Measurements from ENCODE around the gene ZNF420. TPM values are rescaled to one million over a fixed set of nuclear protein-coding genes. Genes with fewer than 3 reads are reported as not detected.

Gene ZNF420
- total RNA-seq, 1 experiment from 2014 or later = not detected

DNA sequence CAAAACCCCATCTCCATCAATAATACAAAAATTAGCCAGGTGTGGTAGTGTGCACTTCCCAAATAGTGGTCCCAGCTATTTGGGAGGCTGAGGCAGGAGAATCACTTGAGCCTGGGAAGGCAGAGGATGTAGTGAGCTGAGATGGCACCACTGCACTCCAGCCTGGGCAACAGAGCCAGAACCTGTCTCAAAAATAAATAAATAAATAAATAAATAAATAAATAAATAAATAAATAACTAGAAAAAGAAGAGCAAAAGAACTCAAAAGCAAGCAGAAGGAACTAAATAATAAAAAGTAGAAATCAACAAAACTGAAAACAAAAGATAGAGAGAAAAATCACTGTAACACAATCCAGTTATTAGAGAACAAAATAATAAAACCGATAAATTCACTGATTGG, 81.9 kb downstream of the ZNF420 start:
- TF ChIP-seq ZFX (IDR thresholded peaks at IDR 0.05) = no peak
- no peak for TF ChIP-seq SP1 (IDR thresholded peaks at IDR 0.05; ENCODE audit: low read depth)
- TF ChIP-seq CEBPB (IDR thresholded peaks at IDR 0.05; ENCODE audit: low read depth) = no peak
- no peak for TF ChIP-seq FOSL1 (IDR thresholded peaks at IDR 0.05; ENCODE audit: low read depth)
- no peak for TF ChIP-seq TCF7L2 (IDR thresholded peaks at IDR 0.05; ENCODE audit: borderline replicate concordance, extremely low read depth, insufficient read depth, insufficient read length)
- no peak for TF ChIP-seq SRF (IDR thresholded peaks at IDR 0.05; ENCODE audit: low read depth)
- no peak for TF ChIP-seq ELF1 (IDR thresholded peaks at IDR 0.05; ENCODE audit: borderline replicate concordance, low read depth)
- TF ChIP-seq, protein P1, sequence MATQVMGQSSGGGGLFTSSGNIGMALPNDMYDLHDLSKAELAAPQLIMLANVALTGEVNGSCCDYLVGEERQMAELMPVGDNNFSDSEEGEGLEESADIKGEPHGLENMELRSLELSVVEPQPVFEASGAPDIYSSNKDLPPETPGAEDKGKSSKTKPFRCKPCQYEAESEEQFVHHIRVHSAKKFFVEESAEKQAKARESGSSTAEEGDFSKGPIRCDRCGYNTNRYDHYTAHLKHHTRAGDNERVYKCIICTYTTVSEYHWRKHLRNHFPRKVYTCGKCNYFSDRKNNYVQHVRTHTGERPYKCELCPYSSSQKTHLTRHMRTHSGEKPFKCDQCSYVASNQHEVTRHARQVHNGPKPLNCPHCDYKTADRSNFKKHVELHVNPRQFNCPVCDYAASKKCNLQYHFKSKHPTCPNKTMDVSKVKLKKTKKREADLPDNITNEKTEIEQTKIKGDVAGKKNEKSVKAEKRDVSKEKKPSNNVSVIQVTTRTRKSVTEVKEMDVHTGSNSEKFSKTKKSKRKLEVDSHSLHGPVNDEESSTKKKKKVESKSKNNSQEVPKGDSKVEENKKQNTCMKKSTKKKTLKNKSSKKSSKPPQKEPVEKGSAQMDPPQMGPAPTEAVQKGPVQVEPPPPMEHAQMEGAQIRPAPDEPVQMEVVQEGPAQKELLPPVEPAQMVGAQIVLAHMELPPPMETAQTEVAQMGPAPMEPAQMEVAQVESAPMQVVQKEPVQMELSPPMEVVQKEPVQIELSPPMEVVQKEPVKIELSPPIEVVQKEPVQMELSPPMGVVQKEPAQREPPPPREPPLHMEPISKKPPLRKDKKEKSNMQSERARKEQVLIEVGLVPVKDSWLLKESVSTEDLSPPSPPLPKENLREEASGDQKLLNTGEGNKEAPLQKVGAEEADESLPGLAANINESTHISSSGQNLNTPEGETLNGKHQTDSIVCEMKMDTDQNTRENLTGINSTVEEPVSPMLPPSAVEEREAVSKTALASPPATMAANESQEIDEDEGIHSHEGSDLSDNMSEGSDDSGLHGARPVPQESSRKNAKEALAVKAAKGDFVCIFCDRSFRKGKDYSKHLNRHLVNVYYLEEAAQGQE (IDR thresholded peaks at IDR 0.05; ENCODE audit: low read depth) = no peak
- TF ChIP-seq, protein P2, sequence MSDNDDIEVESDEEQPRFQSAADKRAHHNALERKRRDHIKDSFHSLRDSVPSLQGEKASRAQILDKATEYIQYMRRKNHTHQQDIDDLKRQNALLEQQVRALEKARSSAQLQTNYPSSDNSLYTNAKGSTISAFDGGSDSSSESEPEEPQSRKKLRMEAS (IDR thresholded peaks at IDR 0.05) = no peak
- no peak for TF ChIP-seq JUND (IDR thresholded peaks at IDR 0.05)
- no peak for TF ChIP-seq POLR2AphosphoS5 (IDR thresholded peaks at IDR 0.05; ENCODE audit: low read depth, low read length)
- no peak for TF ChIP-seq EGR1 (IDR thresholded peaks at IDR 0.05; ENCODE audit: low read depth)
- no peak overlapping the region for H3K27ac ChIP-seq (ENCODE audit: low read depth, low read length)
- POLR2A ChIA-PET = no interaction called here
- H3K9ac ChIP-seq (ENCODE audit: low read length) = no peak overlapping the region
- CTCF ChIA-PET = no interaction called here
- DNase-seq (ENCODE audit: low read depth, low spot score) (no peak), ATAC-seq (no peak)
- H3K4me1 ChIP-seq (ENCODE audit: control insufficient read depth in 1 of 2, insufficient read depth in 2 of 2, low read length in 2 of 2) = no peaks in the 10 kb centered on the region
- H3K36me3 ChIP-seq (ENCODE audit: control insufficient read depth in 1 of 2, insufficient read depth in 2 of 2, low read length in 2 of 2) = no peaks in the 10 kb centered on the region
- peaks cover 11 to 21% of the 10 kb centered on the region in 2 experiments; a peak in 2 of 4 replicates for H3K9me3 ChIP-seq (ENCODE audit: control insufficient read depth in 1 of 2, insufficient read depth in 1 of 2, low read depth in 1 of 2, low read length in 2 of 2)
- intact Hi-C loops (cut with micrococcal nuclease) = no loop called here
- H3K27me3 ChIP-seq (ENCODE audit: insufficient read depth, low read length) = no peaks in the 10 kb centered on the region
- H3K4me2 ChIP-seq (ENCODE audit: low read length) = no peak overlapping the region
- RAD21 ChIA-PET (ENCODE audit: low non-redundant PET in 1 of 2, low total read pairs in 2 of 2, uncharacterized antibody in 2 of 2, unreplicated experiment in 2 of 2) = no interaction called here
- H4K20me1 ChIP-seq (ENCODE audit: insufficient read depth) = no peaks in the 10 kb centered on the region
- H2AFZ ChIP-seq (ENCODE audit: low read depth, low read length, poor library complexity, severe bottlenecking) = no peak overlapping the region
- H3K79me2 ChIP-seq (ENCODE audit: insufficient read depth, low read length) = no peaks in the 10 kb centered on the region
- no peak overlapping the region for H3K4me3 ChIP-seq (replicated peaks in 1 of 2; ENCODE audit: low read depth in 1 of 2, low read length in 2 of 2)
- no TSS peak for BruUV-seq (replicated peaks)
- no peaks in the 10 kb centered on the region for H3K9me2 ChIP-seq (ENCODE audit: insufficient read depth)
